K562 (cell line): ENCODE data around the gene TOX2. TPM values are rescaled to one million over a fixed set of nuclear protein-coding genes. Genes with fewer than 3 reads are reported as not detected.
A peak's percentile ranks its signal among the peaks of the same experiment; 100 is the strongest.

ENCODE experiments used
- ATAC-seq: fragments of 200-7000 bp; cut with Tn5 transposase; 3 replicates; pipeline ENCODE4 v1.9.1; 2020; ENCODE audit warnings: moderate library complexity
- BruUV-seq: library from RNA; stranded (reverse); fragments of 400-500 nt; replicated peaks from 2 replicates; lab custom pipeline; 2021; lab: Mats Ljungman, UMichigan
- CTCF ChIA-PET: fragments of 300-600 bp; formaldehyde crosslinking; extraction: SDS; loops from one replicate; lab custom pipeline; 2021; ENCODE audit warnings: low intra/inter-chr PET ratio; lab: Yijun Ruan, JAX
- POLR2A ChIA-PET: fragments of 300-600, 350-650 bp; sonication (Branson Sonifier 250); formaldehyde crosslinking; extraction: SDS; loops from one replicate; lab custom pipeline; 2021; ENCODE audit warnings: antibody characterized with exemption, inconsistent platforms; lab: Yijun Ruan, JAX
- DNase-seq, 4 experiments: peaks; one replicate each; pipeline versions ENCODE4 v3.0.0 to v3.0.0-alpha.2; 2011 to 2018; ENCODE audit warnings: low spot score in 3 of 4, mixed read lengths in 3 of 4; ENCODE audit errors: extremely low read depth in 1 of 4
- FAIRE-seq: peaks from 2 replicates; lab custom pipeline; 2011; peaks lifted over from hg19 to GRCh38; lab: Jason Lieb, UNC
- H2AFZ ChIP-seq: 2 replicates; pipeline ENCODE4 v1.6.0; 2011; ENCODE audit warnings: low read depth, low read length, control low read depth, inconsistent platforms
- H3K27ac ChIP-seq: fragments of 200-600 bp; 3 replicates; pipeline ENCODE4 v1.8.0; 2011; ENCODE audit warnings: low read depth, mild to moderate bottlenecking, control low read depth, inconsistent platforms, low read length, moderate library complexity, mixed read lengths; ENCODE audit errors: extremely low read depth
- H3K27me3 ChIP-seq, 2 experiments: fragments of 300-600 bp in 1 of 2; 2 replicates in 1 of 2; 3 replicates in 1 of 2; pipeline versions ENCODE4 v1.6.0 to v1.8.0; 2011; ENCODE audit warnings: inconsistent platforms in 2 of 2, low read length in 2 of 2, mild to moderate bottlenecking in 1 of 2, mixed read lengths in 1 of 2, moderate library complexity in 1 of 2; ENCODE audit not compliant: control insufficient read depth in 2 of 2, insufficient read depth in 2 of 2
- H3K36me3 ChIP-seq: fragments of 300-600 bp; 3 replicates; pipeline ENCODE4 v1.8.0; 2011; ENCODE audit warnings: mild to moderate bottlenecking, low read length, inconsistent platforms; ENCODE audit not compliant: control insufficient read depth, insufficient read depth
- H3K4me1 ChIP-seq, 2 experiments: fragments of 200-600 bp in 1 of 2; replicated peaks in 1 of 2; 2 replicates in 1 of 2; 3 replicates in 1 of 2; pipeline versions ENCODE4 v1.5.1 to v1.8.0; 2011; ENCODE audit warnings: inconsistent platforms in 2 of 2, low read length in 2 of 2, mild to moderate bottlenecking in 1 of 2, mixed read lengths in 1 of 2, moderate library complexity in 1 of 2; ENCODE audit not compliant: control insufficient read depth in 2 of 2, insufficient read depth in 2 of 2
- H3K4me2 ChIP-seq: 2 replicates; pipeline ENCODE4 v1.6.1; 2011; ENCODE audit warnings: low read length, control low read depth, inconsistent platforms, mixed read lengths; ENCODE audit not compliant: insufficient read depth
- H3K4me3 ChIP-seq: fragments of 200-600 bp; sonication (generic), shearing (Covaris generic); 2 replicates; pipeline ENCODE4 v1.5.1; 2016; ENCODE audit warnings: control low read depth, inconsistent platforms
- H3K79me2 ChIP-seq: fragments of 200-600 bp; 3 replicates; pipeline ENCODE4 v1.8.0; 2011; ENCODE audit warnings: low read length, inconsistent platforms; ENCODE audit not compliant: control insufficient read depth, insufficient read depth
- H3K9ac ChIP-seq, 2 experiments: 2 replicates each; pipeline versions ENCODE4 v1.6.0 to v1.6.1; 2011; ENCODE audit warnings: low read depth in 2 of 2, low read length in 2 of 2, control low read depth in 1 of 2, inconsistent platforms in 1 of 2, mild to moderate bottlenecking in 1 of 2, mixed read lengths in 1 of 2; ENCODE audit not compliant: insufficient read depth in 1 of 2
- H3K9me1 ChIP-seq: one replicate; pipeline ENCODE4 v1.6.0; 2011; ENCODE audit warnings: inconsistent platforms, mild to moderate bottlenecking, low read length, moderate library complexity; ENCODE audit not compliant: control insufficient read depth, insufficient read depth
- H3K9me3 ChIP-seq: replicated peaks from 2 replicates; pipeline ENCODE4 v1.5.1; 2011; ENCODE audit warnings: low read depth, low read length, inconsistent platforms; ENCODE audit not compliant: control insufficient read depth, insufficient read depth
- H4K20me1 ChIP-seq: replicated peaks from 2 replicates; pipeline ENCODE4 v1.6.1; 2011; ENCODE audit warnings: low read length, inconsistent platforms, mixed read lengths; ENCODE audit not compliant: control insufficient read depth, insufficient read depth
- BRCA1 ChIP-seq, 2 experiments: fragments of 450-650 bp in 1 of 2; sonication (generic) in 1 of 2; formaldehyde crosslinking in 1 of 2; IDR thresholded peaks; 2 replicates each; pipeline versions ENCODE4 v1.5.0 to v1.6.1; 2017 to 2020; ENCODE audit warnings: mild to moderate bottlenecking in 1 of 2, missing genetic modification reagents in 1 of 2
- CEBPG ChIP-seq, 3 experiments: fragments of 200-800 bp in 1 of 3; sonication (Bioruptor generic) in 1 of 3; sonication (generic) in 1 of 3; formaldehyde crosslinking in 1 of 3; IDR thresholded peaks in 2 of 3; conservative IDR thresholded peaks in 1 of 3; 2 replicates each; pipeline versions ENCODE4 v1.6.1 to v1.8.0; 2016 to 2022; ENCODE audit warnings: missing compliant biosample characterization in 2 of 3, missing genetic modification characterization in 2 of 3, mild to moderate bottlenecking in 1 of 3, missing genetic modification reagents in 1 of 3
- PRPF4 ChIP-seq: fragments of 200-400 bp; formaldehyde crosslinking; IDR thresholded peaks from one replicate; pipeline ENCODE4 v1.6.1; 2017; ENCODE audit warnings: low read length, low read depth, mild to moderate bottlenecking; ENCODE audit not compliant: insufficient read depth, poor library complexity, severe bottlenecking
- RBM34 ChIP-seq: fragments of 200-400 bp; formaldehyde crosslinking; IDR thresholded peaks from 2 replicates; pipeline ENCODE4 v1.6.1; 2018; ENCODE audit warnings: low read length, borderline replicate concordance; ENCODE audit not compliant: insufficient read depth
- SMAD4 ChIP-seq: fragments of 250-450 bp; sonication (Bioruptor Pico); conservative IDR thresholded peaks from 2 replicates; pipeline ENCODE4 v1.8.0; 2021; ENCODE audit warnings: inconsistent platforms, mild to moderate bottlenecking, moderate library complexity
- SNIP1 ChIP-seq: fragments of 450-650 bp; IDR thresholded peaks from 2 replicates; pipeline ENCODE4 v1.7.1; 2017; ENCODE audit warnings: low read depth, mild to moderate bottlenecking
- TSHZ1 ChIP-seq: fragments of 250-450 bp; sonication (Bioruptor Pico); IDR thresholded peaks from 2 replicates; pipeline ENCODE4 v1.4.0; 2020; ENCODE audit warnings: mild to moderate bottlenecking, moderate library complexity
- ZKSCAN8 ChIP-seq: fragments of 200-800 bp; sonication (Bioruptor generic); IDR thresholded peaks from 2 replicates; pipeline ENCODE4 v1.6.1; 2016; ENCODE audit warnings: missing genetic modification characterization, missing compliant biosample characterization
- ZNF347 ChIP-seq: fragments of 450-650 bp; formaldehyde crosslinking; IDR thresholded peaks from 2 replicates; pipeline ENCODE4 v1.4.0; 2020; ENCODE audit warnings: low read depth, mild to moderate bottlenecking, moderate library complexity
- WGBS: fragments of 100-300 bp; shearing (Covaris generic); methylation state at CpG from one replicate; pipeline ENCODE4 v1.1.6; 2016; ENCODE audit warnings: low coverage, mixed read lengths; ENCODE audit not compliant: insufficient coverage; ENCODE audit errors: missing lambda C conversion rate; 5-methylcytosine and 5-hydroxymethylcytosine counted together
- in situ Hi-C: fragments of 300-500 bp; cut with MboI; formaldehyde crosslinking; loops from 4 replicates; pipeline ENCODE4 v1.15.0; 2018; ENCODE audit warnings: inconsistent platforms, mixed read lengths
- intact Hi-C: fragments of 100-400 bp; cut with micrococcal nuclease; formaldehyde crosslinking; loops from 2 replicates; pipeline ENCODE4 v1.14.2; 2022
- polyA plus RNA-seq, 8 experiments: library from polyadenylated mRNA; depleted of rRNA in 4 of 8; stranded (reverse) in 5 of 8; unstranded in 3 of 8; fragments of >200 nt; fragmentation: Nextera tagmentation in 2 of 8; fragmentation: Illumina TruSeq in 1 of 8; extraction: Ambion mirVana in 2 of 8; extraction: Trizol in 1 of 8; gene quantifications; 2 replicates each; pipeline versions ENCODE4 v1.2.1 to v1.2.3, GENCODE V29; 2011 to 2014; ENCODE audit warnings: inconsistent platforms in 1 of 8, missing spikeins in 1 of 8
- total RNA-seq, 7 experiments: library from RNA; depleted of rRNA in 6 of 7; stranded (reverse); fragments of >200 nt in 6 of 7; fragmentation: Illumina TruSeq in 2 of 7; extraction: Trizol in 2 of 7; gene quantifications; 2 replicates each; pipeline versions ENCODE4 v1.2.1 to v1.2.3, GENCODE V29; 2011 to 2021; ENCODE audit warnings: low replicate concordance in 1 of 7

Gene TOX2
- total and polyA plus RNA-seq, 9 of the 15 experiments (the other 6 are each of a cell fraction or from before 2014, with no cell fraction given): not detected

GRCh38 chr20:43977962-43978361, 63.3 kb downstream of the TOX2 start (continued):
- TF ChIP-seq BRCA1 (IDR thresholded peaks at IDR 0.05) (no peak), BRCA1 (CRISPR knock-in tag; IDR thresholded peaks at IDR 0.05) (no peak), SNIP1 (no peak), SMAD4 (CRISPR knock-in tag) (no peak), RBM34 (no peak), ZNF347 (CRISPR knock-in tag) (no peak), TSHZ1 (CRISPR knock-in tag) (no peak)

- no peaks in the 10 kb centered on the region for H3K79me2 ChIP-seq
- DNase-seq (no peak), FAIRE-seq (no peak), ATAC-seq (no peak)
- intact Hi-C loops: no loop called here
- TF ChIP-seq ZKSCAN8 (CRISPR knock-in tag) (no peak), PRPF4 (no peak), CEBPG (CRISPR knock-in tag; IDR thresholded peaks at IDR 0.05) (no peak), CEBPG (tag; conservative IDR thresholded peaks at IDR 0.05 in 1 of 2, IDR thresholded peaks at IDR 0.05 in 1 of 2) (peak in 1 of 2 experiments; percentile 23; a peak in 1 of 4 replicates)
- POLR2A ChIA-PET: no interaction called here
- H4K20me1 ChIP-seq: 0 out of 2 replicates have a peak, but pooled peaks cover 7% of the 10 kb centered on the region
- H2AFZ ChIP-seq: no peak overlapping the region
- CTCF ChIA-PET: no interaction called here
- no peaks in the 10 kb centered on the region; a peak in 1 of 5 replicates for H3K27me3 ChIP-seq
- no peak overlapping the region for H3K27ac ChIP-seq
- BruUV-seq: no TSS peak
- no peaks in the 10 kb centered on the region for H3K9me3 ChIP-seq
- no peak overlapping the region for H3K4me3 ChIP-seq
- H3K9ac ChIP-seq: no peak overlapping the region
- H3K36me3 ChIP-seq: no peaks in the 10 kb centered on the region
- in situ Hi-C loops: no loop called here
- 0% methylated on average over 4 of the region's 4 CpGs for WGBS
- no peaks in the 10 kb centered on the region; a peak in 1 of 5 replicates for H3K4me1 ChIP-seq
- no peaks in the 10 kb centered on the region for H3K9me1 ChIP-seq
- H3K4me2 ChIP-seq: no peak overlapping the region
These were observed 65.0 kb downstream of the TOX2 start for GRCh38 chr20:43979576-43980105.
